ENCODE data around the gene MRAS. TPM values are rescaled to one million over a fixed set of nuclear protein-coding genes. Genes with fewer than 3 reads are reported as not detected.

The MRAS gene
- total and polyA plus RNA-seq, 2 of the 13 experiments (the other 11 are each of a cell fraction or from before 2014, with no cell fraction given), result 8.8 to 36.2 TPM

DNA sequence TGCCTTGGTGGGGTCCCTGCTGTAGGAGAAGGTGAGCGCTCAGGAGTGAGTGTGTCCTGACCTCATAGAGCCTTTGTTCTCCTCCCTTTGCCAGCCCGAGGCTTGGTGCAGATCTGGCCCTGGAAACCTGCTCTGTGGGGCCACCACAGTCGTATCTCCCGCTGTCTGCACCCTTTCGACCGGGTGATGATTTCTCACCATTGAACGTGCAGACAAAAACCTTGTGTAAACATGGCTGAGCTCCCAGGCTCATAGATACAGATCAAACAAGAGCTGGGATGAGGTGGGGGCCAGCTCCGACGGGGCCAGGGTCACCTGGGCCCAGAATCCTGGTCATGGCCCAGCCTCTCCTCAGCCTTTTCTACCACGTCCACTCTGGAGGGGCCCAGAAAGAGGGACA is 51.4 kb downstream of the MRAS start (continued):
- TF ChIP-seq, protein P1, sequence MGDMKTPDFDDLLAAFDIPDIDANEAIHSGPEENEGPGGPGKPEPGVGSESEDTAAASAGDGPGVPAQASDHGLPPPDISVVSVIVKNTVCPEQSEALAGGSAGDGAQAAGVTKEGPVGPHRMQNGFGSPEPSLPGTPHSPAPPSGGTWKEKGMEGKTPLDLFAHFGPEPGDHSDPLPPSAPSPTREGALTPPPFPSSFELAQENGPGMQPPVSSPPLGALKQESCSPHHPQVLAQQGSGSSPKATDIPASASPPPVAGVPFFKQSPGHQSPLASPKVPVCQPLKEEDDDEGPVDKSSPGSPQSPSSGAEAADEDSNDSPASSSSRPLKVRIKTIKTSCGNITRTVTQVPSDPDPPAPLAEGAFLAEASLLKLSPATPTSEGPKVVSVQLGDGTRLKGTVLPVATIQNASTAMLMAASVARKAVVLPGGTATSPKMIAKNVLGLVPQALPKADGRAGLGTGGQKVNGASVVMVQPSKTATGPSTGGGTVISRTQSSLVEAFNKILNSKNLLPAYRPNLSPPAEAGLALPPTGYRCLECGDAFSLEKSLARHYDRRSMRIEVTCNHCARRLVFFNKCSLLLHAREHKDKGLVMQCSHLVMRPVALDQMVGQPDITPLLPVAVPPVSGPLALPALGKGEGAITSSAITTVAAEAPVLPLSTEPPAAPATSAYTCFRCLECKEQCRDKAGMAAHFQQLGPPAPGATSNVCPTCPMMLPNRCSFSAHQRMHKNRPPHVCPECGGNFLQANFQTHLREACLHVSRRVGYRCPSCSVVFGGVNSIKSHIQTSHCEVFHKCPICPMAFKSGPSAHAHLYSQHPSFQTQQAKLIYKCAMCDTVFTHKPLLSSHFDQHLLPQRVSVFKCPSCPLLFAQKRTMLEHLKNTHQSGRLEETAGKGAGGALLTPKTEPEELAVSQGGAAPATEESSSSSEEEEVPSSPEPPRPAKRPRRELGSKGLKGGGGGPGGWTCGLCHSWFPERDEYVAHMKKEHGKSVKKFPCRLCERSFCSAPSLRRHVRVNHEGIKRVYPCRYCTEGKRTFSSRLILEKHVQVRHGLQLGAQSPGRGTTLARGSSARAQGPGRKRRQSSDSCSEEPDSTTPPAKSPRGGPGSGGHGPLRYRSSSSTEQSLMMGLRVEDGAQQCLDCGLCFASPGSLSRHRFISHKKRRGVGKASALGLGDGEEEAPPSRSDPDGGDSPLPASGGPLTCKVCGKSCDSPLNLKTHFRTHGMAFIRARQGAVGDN (CRISPR knock-in tag; IDR thresholded peaks at IDR 0.05), result peak; percentile 20; the same call in 1 of the 2 replicates
- TF ChIP-seq, protein P2, sequence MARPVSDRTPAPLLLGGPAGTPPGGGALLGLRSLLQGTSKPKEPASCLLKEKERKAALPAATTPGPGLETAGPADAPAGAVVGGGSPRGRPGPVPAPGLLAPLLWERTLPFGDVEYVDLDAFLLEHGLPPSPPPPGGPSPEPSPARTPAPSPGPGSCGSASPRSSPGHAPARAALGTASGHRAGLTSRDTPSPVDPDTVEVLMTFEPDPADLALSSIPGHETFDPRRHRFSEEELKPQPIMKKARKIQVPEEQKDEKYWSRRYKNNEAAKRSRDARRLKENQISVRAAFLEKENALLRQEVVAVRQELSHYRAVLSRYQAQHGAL (CRISPR knock-in tag; IDR thresholded peaks at IDR 0.05; ENCODE audit: not compliant biosample characterization), result no peak
- TF ChIP-seq ZNF383 (CRISPR knock-in tag; IDR thresholded peaks at IDR 0.05; ENCODE audit: borderline replicate concordance), result no peak
- TF ChIP-seq KDM3A (CRISPR knock-in tag; IDR thresholded peaks at IDR 0.05; ENCODE audit: low read depth), result no peak
- TF ChIP-seq ONECUT2 (CRISPR knock-in tag; IDR thresholded peaks at IDR 0.05), result 0 out of 2 replicates have a peak, but pooled peaks have one; percentile 41
- no peak for TF ChIP-seq NONO (IDR thresholded peaks at IDR 0.05)
- TF ChIP-seq NONO (CRISPR knock-in tag; conservative IDR thresholded peaks at IDR 0.05), result 0 out of 2 replicates have a peak, but pooled peaks have one; percentile 46
- peak; percentile 69; the same call in 1 of the 2 replicates for TF ChIP-seq HOXA3 (CRISPR knock-in tag; IDR thresholded peaks at IDR 0.05)
- TF ChIP-seq GTF2F1 (IDR thresholded peaks at IDR 0.05; ENCODE audit: low read length), result no peak
- TF ChIP-seq GZF1 (CRISPR knock-in tag; IDR thresholded peaks at IDR 0.05), result no peak
- TF ChIP-seq, protein P3, sequence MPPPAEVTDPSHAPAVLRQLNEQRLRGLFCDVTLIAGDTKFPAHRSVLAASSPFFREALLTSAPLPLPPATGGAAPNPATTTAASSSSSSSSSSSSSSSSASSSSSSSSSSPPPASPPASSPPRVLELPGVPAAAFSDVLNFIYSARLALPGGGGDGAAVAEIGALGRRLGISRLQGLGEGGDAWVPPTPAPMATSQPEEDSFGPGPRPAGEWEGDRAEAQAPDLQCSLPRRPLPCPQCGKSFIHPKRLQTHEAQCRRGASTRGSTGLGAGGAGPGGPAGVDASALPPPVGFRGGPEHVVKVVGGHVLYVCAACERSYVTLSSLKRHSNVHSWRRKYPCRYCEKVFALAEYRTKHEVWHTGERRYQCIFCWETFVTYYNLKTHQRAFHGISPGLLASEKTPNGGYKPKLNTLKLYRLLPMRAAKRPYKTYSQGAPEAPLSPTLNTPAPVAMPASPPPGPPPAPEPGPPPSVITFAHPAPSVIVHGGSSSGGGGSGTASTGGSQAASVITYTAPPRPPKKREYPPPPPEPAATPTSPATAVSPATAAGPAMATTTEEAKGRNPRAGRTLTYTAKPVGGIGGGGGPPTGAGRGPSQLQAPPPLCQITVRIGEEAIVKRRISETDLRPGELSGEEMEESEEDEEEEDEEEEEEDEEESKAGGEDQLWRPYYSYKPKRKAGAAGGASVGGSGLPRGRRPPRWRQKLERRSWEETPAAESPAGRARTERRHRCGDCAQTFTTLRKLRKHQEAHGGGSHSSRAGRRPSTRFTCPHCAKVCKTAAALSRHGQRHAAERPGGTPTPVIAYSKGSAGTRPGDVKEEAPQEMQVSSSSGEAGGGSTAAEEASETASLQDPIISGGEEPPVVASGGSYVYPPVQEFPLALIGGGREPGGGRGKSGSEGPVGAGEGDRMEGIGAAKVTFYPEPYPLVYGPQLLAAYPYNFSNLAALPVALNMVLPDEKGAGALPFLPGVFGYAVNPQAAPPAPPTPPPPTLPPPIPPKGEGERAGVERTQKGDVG (CRISPR knock-in tag; IDR thresholded peaks at IDR 0.05; ENCODE audit: borderline replicate concordance), result no peak
- no peak for TF ChIP-seq POLR2A (IDR thresholded peaks at IDR 0.05; ENCODE audit: insufficient read depth in 1 of 2, low read depth in 2 of 2, low read length in 2 of 2)
- TF ChIP-seq ZSCAN20 (CRISPR knock-in tag; IDR thresholded peaks at IDR 0.05; ENCODE audit: borderline replicate concordance), result no peak
- TF ChIP-seq, protein P4, sequence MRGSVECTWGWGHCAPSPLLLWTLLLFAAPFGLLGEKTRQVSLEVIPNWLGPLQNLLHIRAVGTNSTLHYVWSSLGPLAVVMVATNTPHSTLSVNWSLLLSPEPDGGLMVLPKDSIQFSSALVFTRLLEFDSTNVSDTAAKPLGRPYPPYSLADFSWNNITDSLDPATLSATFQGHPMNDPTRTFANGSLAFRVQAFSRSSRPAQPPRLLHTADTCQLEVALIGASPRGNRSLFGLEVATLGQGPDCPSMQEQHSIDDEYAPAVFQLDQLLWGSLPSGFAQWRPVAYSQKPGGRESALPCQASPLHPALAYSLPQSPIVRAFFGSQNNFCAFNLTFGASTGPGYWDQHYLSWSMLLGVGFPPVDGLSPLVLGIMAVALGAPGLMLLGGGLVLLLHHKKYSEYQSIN (CRISPR knock-in tag; IDR thresholded peaks at IDR 0.05; ENCODE audit: borderline replicate concordance), result no peak
- TF ChIP-seq, protein P5, sequence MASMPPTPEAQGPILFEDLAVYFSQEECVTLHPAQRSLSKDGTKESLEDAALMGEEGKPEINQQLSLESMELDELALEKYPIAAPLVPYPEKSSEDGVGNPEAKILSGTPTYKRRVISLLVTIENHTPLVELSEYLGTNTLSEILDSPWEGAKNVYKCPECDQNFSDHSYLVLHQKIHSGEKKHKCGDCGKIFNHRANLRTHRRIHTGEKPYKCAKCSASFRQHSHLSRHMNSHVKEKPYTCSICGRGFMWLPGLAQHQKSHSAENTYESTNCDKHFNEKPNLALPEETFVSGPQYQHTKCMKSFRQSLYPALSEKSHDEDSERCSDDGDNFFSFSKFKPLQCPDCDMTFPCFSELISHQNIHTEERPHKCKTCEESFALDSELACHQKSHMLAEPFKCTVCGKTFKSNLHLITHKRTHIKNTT (CRISPR knock-in tag; IDR thresholded peaks at IDR 0.05), result no peak
- no peak for TF ChIP-seq ZNF333 (CRISPR knock-in tag; IDR thresholded peaks at IDR 0.05; ENCODE audit: borderline replicate concordance)
- 0 out of 2 replicates have a peak, but pooled peaks have one; percentile 12 for TF ChIP-seq ZNF644 (CRISPR knock-in tag; IDR thresholded peaks at IDR 0.05; ENCODE audit: low read depth)
- no peak for TF ChIP-seq ZNF567 (CRISPR knock-in tag; IDR thresholded peaks at IDR 0.05; ENCODE audit: borderline replicate concordance)
- TF ChIP-seq ARNT2 (CRISPR knock-in tag; IDR thresholded peaks at IDR 0.05; ENCODE audit: low read depth), result no peak
